HG03439 (cell line): Measurements from ENCODE around the gene CCR3.

ENCODE experiments used
- ATAC-seq: cut with Tn5 transposase; IDR thresholded peaks from one replicate; pipeline ENCODE4 v1.9.1; 2021; ENCODE audit warnings: mild to moderate bottlenecking, moderate library complexity; ENCODE audit not compliant: unreplicated experiment

Gene CCR3

DNA sequence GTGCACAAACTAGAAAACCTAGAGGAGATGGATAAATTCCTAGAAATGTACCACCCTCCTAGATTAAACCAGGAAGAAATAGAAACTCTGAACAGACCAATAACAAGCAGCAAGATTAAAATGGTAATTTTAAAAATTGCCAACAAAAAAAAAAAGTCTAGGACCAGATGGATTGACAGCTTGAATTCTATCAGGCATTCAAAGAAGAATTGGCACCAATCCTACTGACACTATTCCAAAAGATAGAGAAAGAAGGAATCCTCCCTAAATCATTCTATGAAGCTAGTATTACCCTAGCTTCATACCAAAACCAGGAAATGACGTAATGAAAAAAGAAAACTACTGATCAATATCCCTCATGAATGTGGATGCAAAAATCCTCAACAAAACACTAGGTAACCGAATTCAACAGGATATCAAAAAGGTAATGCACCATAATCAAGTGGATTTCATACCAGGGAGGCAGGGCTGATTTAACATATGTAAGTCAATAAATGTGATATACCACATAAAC is 24.0 kb upstream of the CCR3 start:
- no peak for ATAC-seq

DNA sequence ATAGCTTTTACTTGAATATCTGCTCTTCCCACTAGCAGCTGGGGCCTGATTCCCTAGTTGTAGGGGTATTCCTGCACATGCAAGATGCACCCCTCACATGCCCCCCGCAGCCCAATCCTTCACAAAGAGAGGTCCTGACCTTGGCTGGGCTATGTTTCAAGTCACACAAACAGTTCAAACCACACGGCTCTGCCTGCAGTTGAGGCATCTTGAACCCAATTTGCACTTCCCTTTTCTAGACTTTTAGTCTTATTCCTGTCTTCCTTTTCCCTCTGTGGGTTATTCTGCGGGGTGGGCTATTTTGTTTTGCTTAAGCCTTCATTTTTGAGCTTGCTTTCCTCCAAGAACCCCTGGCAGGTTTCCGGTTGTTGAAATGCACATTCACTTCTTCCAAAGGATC is 20.9 kb upstream of the CCR3 start:
- ATAC-seq = no peak

- ATAC-seq = no peak
Observed at GRCh38 chr3:46221938-46222337, 20.3 kb upstream of the CCR3 start.

DNA sequence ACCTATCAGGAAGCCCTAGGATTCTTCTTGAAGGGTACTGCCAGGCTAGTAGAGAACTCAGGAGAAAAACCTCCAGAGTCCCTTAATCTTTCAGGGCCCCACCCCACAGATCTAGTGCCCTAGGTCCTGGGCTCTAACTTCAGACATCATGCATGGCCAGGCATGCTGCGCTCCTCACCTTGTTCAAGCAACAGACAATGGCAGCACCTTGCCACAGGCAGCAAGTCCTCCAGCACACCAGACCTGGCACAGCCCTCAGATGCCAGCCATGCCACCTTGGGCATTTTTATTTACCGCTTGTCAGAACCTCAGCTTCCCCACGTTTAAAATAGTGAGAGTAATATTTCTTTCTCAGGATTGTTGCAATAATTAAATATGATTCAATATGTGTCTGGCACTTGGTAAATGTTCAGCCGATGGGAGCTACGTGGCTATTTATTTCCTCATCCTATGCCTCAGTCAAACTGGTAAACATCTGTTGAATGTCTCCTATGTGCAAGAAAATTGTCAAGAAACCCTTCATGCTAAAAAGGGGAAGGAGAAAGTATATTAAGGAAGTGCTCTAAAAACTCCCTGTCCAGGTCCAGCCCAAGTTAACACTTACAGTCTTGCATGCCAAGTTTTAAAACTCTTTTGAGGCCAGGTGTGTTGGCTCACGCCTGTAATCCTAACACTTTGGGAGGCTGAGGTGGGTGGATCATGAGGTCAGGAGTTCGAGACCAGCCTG is 19.7 kb upstream of the CCR3 start:
- ATAC-seq = no peak

- no peak for ATAC-seq
Observed at GRCh38 chr3:46228260-46229242, 13.7 kb upstream of the CCR3 start.

DNA sequence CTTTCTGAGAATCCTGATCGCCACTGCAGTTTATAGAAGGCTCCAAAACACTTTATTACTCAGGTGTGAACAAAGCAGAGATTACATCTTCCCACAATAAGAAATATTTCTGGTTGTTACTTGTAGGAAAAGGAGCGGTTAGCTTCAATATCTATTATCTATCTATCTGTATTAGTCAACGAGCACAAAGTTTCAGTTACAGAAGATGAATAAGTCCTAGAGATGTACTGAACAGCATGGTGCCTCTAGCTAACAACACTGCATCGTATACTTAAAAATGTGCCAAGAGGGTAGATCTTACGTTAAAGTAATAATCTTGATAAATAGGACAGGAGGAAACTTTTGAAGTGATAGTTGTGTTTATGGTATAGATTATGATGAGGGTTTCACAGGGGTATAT is 10.9 kb upstream of the CCR3 start:
- no peak for ATAC-seq

DNA sequence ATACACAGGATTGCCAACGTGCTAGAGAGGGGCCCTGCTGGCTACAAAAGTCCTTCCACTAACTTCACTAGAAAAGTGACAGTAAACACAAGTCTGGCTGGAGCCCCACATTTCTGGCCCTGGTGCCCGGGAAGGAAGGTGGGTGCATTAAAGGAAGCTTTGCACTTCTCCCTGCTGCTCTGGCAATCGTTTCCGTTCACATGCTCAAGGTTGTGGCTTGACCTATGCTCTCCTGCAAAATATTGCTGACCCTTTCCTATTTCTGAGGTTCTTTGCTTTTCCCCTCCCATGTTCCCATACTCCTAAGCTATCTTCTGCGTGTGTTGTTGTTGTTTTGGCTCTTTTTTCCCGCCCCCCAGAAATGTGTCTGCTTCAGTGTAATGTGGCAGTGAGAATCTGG is 9.1 kb upstream of the CCR3 start:
- ATAC-seq = no peak

DNA sequence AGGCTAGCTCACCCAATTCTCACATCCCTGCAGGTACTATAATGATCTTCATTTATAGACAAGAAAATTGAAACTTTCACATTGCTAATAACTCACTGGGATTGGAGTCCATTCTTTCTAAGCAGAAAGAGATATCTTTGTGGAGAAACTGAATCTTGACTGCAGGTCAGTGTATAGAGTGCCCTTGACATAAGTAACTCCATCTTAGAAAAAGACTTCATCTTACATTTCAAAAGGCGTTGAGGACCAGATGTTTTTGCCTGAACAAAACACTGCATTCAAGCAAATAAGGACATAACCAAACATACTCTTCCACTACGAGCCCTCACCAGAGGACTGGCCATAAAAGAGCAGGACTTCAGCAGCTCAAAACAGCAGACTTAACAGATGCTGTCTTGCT is 6.8 kb upstream of the CCR3 start:
- no peak for ATAC-seq

- no peak for ATAC-seq
Observed at GRCh38 chr3:46236294-46237054, 5.8 kb upstream of the CCR3 start.

DNA sequence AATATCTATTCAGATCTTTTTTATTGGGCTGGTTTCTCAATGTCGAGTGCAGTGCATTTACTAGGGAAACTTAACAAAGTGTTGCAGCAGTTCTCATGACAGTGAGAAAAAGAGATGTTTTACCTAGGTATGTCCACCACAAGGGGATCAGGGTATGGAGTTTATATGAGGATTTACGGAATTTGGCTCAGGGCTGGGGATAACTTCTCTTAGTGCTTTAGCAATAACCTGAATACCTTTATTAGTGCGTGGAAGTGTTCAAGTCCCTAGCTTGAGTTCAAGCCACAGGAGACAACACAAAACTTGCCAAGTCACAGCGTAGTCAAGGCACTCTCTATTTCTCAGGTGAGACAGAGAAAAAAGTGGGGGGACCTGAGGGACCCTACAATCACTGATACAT is 3.9 kb upstream of the CCR3 start:
- ATAC-seq = no peak

DNA sequence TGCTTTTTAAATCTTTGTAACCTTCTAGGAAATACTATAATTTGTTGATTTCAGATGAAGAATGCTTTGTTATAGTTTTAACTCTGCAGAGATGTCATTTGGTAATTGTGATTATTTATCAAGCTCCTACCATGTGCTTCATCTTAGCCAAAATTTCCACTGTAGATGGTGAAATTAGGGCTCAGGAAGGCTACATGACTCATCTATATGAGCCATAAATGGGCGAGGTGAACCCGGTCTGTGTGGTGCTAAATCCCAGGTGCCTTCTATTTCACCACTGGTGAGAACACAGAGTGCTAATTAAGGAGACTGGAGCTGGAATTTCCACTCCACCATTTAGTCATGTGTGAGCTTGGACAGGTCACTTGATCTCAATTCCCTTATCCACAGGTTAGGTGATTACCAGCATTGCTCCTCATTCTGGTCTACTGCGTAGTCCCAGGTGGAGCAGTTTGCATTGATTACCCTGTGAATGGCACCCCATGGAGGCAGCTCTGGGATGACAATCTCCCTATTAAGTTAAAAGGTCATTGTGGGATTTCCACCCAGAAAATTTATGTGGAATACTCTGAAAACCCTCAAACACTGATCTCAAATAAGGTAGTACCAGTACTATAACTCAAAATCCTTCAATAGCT is 2.8 kb upstream of the CCR3 start:
- no peak for ATAC-seq

- no peak for ATAC-seq
Observed at GRCh38 chr3:46239952-46240351, 2.3 kb upstream of the CCR3 start.

DNA sequence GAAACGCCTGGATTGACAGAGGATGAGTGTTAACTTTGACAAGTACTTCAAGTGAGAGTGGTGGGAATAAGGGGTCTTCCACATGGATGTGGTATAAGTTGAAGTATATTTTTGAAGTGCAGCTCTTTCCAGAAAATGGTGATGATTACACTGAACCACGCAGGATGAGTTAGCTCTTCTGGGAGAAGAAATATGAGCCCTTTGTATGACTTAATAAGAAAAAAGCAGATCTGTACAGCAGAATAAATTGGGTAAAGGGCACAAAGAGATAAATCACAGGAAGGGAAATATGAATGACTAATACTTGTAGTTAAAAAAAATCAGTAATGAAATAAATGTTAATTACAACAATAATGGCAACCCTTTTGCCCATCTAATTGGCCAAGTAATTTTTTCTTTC is 1.3 kb downstream of the CCR3 start:
- ATAC-seq = no peak

DNA sequence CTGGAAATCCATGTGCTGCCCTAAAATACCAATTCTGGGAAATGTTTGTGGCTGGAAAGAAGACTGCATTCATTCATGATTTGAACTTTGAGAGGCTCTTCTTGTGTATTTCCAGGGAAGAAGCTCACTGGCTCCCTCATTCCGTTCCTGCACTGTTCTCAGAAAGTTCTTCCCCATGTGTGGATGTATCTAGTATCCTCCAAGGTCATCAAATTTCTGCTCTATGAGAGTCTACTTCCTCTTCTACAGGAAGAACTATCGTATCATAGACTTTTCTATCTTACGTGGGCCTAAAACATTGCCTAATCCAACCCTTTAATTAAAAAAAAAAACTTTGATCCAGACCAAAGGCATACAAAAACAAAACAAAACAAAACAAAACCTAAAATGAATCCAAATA is 2.9 kb downstream of the CCR3 start:
- no peak for ATAC-seq

DNA sequence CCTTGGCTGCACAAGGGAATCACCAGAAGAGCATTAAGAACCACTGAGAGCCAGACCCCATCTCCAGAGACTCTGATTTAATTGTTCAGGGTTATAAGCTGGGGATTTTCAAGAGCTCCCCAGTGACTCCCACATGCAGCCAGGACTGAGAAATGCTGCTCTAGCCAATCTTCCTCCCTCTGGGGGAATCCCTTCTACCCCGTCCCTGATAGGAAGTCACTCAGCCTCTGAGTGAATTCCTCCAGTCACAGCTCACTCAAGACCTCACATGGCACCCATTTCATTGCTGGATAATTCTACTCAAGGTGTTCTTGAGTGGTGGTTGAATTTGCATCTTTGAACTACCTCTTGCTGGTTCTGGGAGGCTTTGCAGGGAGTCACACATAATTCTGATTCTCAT is 10.7 kb downstream of the CCR3 start:
- no peak for ATAC-seq

DNA sequence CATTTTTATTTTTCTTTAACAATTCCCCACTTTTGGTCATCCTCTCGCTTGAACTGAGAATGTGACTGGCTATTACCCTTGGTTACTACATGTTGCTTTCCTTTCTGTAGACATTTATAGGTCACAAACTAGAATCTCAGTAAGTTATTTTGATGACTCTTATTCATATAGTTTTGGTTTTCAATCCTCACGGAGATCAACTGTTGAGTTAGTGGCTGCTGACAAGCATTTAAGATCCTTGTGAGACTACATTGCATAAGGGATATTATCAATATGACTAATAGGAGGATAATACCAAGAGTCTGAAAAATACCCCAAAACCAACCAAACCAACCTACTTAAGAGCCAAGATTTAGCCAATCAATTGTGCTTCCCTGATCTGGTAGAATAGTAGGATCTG is 16.3 kb downstream of the CCR3 start:
- no peak for ATAC-seq

DNA sequence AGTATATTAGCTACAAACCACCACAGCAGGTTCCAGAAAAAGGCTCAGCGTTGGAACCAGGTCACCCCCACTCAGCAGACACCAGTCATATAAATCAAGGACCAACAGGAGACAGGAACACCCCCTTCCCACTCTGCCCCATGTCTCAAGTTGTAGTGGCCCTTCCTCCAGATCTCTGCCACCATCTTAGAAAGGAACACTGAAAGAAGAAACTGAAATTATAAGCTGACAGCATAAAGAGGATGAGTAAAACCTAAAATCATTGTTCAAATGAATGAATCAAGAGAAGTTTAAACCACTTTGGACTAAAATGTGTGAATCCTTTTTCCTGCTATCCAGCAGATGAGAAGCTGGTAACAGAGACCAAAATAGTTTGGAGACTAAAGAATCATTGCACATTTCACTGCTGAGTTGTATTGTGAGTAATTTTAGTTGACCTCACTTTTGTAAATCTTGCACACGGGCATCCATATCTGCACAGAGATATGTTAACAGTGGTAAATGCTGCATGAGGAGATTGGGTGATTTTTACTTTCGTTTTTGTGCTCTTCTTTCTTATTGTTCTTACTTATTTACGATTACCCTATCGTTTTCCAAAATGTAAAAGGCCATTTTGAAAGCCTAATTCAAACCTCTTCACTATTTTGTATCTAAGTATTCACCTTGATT is 19.8 kb downstream of the CCR3 start:
- ATAC-seq = no peak

GRCh38 chr3:46264002-46264401 is 21.7 kb downstream of the CCR3 start:
- ATAC-seq = no peak

DNA sequence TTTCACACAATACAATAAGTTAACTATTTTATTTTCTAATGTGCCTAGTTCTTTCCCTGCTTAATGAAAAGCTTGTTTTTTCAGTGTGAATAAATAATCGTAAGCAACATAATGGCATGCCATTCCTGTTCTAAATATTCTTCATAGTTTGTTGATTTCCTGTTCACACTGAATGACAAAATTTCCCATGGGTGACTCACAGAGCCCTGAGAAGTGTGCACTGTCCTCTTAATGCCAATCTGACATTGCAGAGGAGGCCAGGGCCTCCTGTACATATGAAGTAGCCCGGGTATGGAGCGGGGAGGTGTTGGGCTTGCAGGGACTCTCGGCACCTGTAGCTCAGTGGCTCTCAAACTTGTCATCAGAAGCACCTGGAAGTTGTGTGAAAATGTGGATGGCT is 24.3 kb downstream of the CCR3 start:
- ATAC-seq = no peak

DNA sequence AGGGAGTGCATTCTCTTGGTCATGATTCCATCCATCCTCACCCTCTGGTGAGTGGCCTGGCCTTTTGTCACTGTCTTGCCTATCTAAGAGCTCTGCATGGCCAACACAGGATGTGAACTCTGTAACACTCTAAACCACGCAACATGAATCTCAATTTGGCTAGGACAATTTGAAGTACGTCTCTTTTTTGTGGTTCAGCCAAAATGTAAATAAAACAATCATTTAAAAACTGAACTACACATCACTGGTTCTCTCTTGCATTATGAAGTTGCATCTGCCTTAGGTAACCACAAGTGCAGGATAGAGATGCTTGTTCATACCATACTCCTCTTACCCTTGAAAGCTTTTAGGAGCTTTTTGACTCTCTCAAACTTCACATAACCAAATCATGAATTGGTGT is 27.3 kb downstream of the CCR3 start:
- no peak for ATAC-seq
